ENCODE data around the gene SHISA3.

DNA sequence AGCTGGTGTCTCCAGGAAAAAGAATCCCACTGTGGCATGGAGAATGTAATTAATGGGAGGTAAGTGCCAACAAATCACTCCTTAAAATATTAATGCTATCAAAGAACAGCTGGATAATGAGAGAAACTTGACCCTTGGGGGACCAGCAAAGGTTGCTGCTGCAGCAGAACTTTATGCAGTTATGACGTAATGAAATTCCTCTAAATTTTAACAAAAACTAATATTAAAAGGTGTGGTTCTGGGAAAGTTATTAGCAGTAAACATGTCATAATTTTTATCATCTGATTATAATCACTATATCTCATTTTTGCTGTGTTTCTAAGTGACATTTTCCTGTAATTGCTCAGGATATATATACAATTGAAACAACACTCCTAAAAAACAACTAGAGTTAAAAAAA, 1.7 kb upstream of the SHISA3 start:
- TF ChIP-seq, protein P1, sequence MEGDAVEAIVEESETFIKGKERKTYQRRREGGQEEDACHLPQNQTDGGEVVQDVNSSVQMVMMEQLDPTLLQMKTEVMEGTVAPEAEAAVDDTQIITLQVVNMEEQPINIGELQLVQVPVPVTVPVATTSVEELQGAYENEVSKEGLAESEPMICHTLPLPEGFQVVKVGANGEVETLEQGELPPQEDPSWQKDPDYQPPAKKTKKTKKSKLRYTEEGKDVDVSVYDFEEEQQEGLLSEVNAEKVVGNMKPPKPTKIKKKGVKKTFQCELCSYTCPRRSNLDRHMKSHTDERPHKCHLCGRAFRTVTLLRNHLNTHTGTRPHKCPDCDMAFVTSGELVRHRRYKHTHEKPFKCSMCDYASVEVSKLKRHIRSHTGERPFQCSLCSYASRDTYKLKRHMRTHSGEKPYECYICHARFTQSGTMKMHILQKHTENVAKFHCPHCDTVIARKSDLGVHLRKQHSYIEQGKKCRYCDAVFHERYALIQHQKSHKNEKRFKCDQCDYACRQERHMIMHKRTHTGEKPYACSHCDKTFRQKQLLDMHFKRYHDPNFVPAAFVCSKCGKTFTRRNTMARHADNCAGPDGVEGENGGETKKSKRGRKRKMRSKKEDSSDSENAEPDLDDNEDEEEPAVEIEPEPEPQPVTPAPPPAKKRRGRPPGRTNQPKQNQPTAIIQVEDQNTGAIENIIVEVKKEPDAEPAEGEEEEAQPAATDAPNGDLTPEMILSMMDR (conservative IDR thresholded peaks at IDR 0.05): no peak
- no peak for TF ChIP-seq ZFX (IDR thresholded peaks at IDR 0.05)

Data from C4-2B (cell line).